Measurements from ENCODE around the gene RNF5. TPM values are rescaled to one million over a fixed set of nuclear protein-coding genes. Genes with fewer than 3 reads are reported as not detected.

Gene RNF5
- total RNA-seq, 1 donor from 2014 or later, result 41.1 TPM

Other genes with a start within 250 kb of the RNF5 start
- not detected in 2 replicates for gene CFB, start 232.3 kb upstream of the RNF5 start, total RNA-seq
- 75.4 and 75.8 TPM in 2 replicates for gene NELFE, start 219.4 kb upstream of the RNF5 start, total RNA-seq
- gene SKIC2, start 219.2 kb upstream of the RNF5 start, total RNA-seq, result 77.1 and 86.5 TPM in 2 replicates
- gene DXO, start 206.3 kb upstream of the RNF5 start, total RNA-seq, result 17.3 and 18.8 TPM in 2 replicates
- 3.2 and 5.2 TPM in 2 replicates for gene C4A, start 196.3 kb upstream of the RNF5 start, total RNA-seq
- 3.5 and 4.6 TPM in 2 replicates for gene C4B, start 163.6 kb upstream of the RNF5 start, total RNA-seq
- 0.59 TPM in 2 replicates for gene CYP21A2, start 140.0 kb upstream of the RNF5 start, total RNA-seq
- 5.7 and 7.6 TPM in 2 replicates for gene TNXB, start 69.1 kb upstream of the RNF5 start, total RNA-seq
- 121 and 125 TPM in 2 replicates for gene ATF6B, start 50.2 kb upstream of the RNF5 start, total RNA-seq
- 4.6 and 5.4 TPM in 2 replicates for gene FKBPL, start 48.1 kb upstream of the RNF5 start, total RNA-seq
- not detected in 2 replicates for gene PRRT1, start 26.5 kb upstream of the RNF5 start, total RNA-seq
- gene PPT2, start 24.3 kb upstream of the RNF5 start, total RNA-seq, result 9.0 and 10.7 TPM in 2 replicates
- gene EGFL8, start 13.8 kb upstream of the RNF5 start, total RNA-seq, result 7.0 and 8.7 TPM in 2 replicates
- gene AGPAT1, start 2.3 kb upstream of the RNF5 start, total RNA-seq, result 40.8 and 41.6 TPM in 2 replicates
- 30.6 and 31.6 TPM in 2 replicates for gene AGER, start 5.8 kb downstream of the RNF5 start, total RNA-seq
- 82.6 and 84.4 TPM in 2 replicates for gene PBX2, start 11.8 kb downstream of the RNF5 start, total RNA-seq
- gene GPSM3, start 14.2 kb downstream of the RNF5 start, total RNA-seq, result 245 and 258 TPM in 2 replicates
- 0.16 and 0.18 TPM in 2 replicates for gene NOTCH4, start 45.7 kb downstream of the RNF5 start, total RNA-seq
- not detected in 2 replicates for gene TSBP1, start 193.5 kb downstream of the RNF5 start, total RNA-seq
- not detected in 2 replicates for gene BTNL2, start 228.8 kb downstream of the RNF5 start, total RNA-seq